Aorta (tissue), 5 donors: Measurements from ENCODE around the gene PDCD1. TPM values are rescaled to one million over a fixed set of nuclear protein-coding genes. Genes with fewer than 3 reads are reported as not detected.

Source experiments
- ATAC-seq: fragments of 200-7000 bp; cut with Tn5 transposase; one replicate; pipeline ENCODE4 v1.9.1; 2022; ENCODE audit warnings: moderate library complexity; ENCODE audit not compliant: low FRiP score
- DNase-seq, 2 donors: peaks; one replicate each; pipeline ENCODE4 v3.0.0-alpha.2; 2020
- H3K27ac ChIP-seq, 2 donors: one replicate each; pipeline ENCODE4 v1.5.1; 2013; ENCODE audit warnings: low read length in 2 of 2, mild to moderate bottlenecking in 2 of 2, moderate library complexity in 2 of 2, control low read depth in 1 of 2, inconsistent platforms in 1 of 2, low read depth in 1 of 2
- H3K27me3 ChIP-seq, 2 donors: one replicate each; pipeline ENCODE4 v1.6.1; 2013; ENCODE audit warnings: control low read depth in 1 of 2, low read length in 1 of 2, mild to moderate bottlenecking in 1 of 2, moderate library complexity in 1 of 2; ENCODE audit not compliant: insufficient read depth in 2 of 2, control insufficient read depth in 1 of 2
- H3K36me3 ChIP-seq, 2 donors: one replicate each; pipeline ENCODE4 v1.6.1; 2013; ENCODE audit warnings: control low read depth in 1 of 2, low read length in 1 of 2, mild to moderate bottlenecking in 1 of 2; ENCODE audit not compliant: insufficient read depth in 2 of 2, control insufficient read depth in 1 of 2
- H3K4me1 ChIP-seq, 2 donors: one replicate each; pipeline ENCODE4 v1.6.1; 2013; ENCODE audit warnings: low read length in 2 of 2, control low read depth in 1 of 2, mild to moderate bottlenecking in 1 of 2, moderate library complexity in 1 of 2; ENCODE audit not compliant: insufficient read depth in 2 of 2, control insufficient read depth in 1 of 2
- H3K4me3 ChIP-seq, 2 donors: one replicate each; pipeline ENCODE4 v1.5.1; 2013; ENCODE audit warnings: low read length in 2 of 2, control low read depth in 1 of 2, mild to moderate bottlenecking in 1 of 2
- H3K9me3 ChIP-seq: one replicate; pipeline ENCODE4 v1.6.1; 2013; ENCODE audit warnings: mild to moderate bottlenecking, low read length; ENCODE audit not compliant: control insufficient read depth
- WGBS, 2 donors: extraction: QIAGEN DNeasy Blood & Tissue Kit; methylation state at CpG; one replicate each; pipeline ENCODE4 v1.1.7; 2013; 5-methylcytosine and 5-hydroxymethylcytosine counted together
- intact Hi-C, 2 donors: fragments of 100-400 bp; cut with DNase I; formaldehyde crosslinking; loops; one replicate each; pipeline versions ENCODE4 v1.14.2 to v1.15.0; 2022
- polyA plus RNA-seq, 2 donors: library from polyadenylated mRNA; stranded (reverse); fragments of 200-250 nt; gene quantifications; one replicate each; pipeline ENCODE4 v1.2.3, GENCODE V29; 2013
- total RNA-seq, 2 donors: library from RNA; stranded (reverse); fragmentation: NEBNext Ultra II Directional; extraction: Animal tissue kit (Norgen Biotek cat#: 25700); gene quantifications; one replicate each; pipeline ENCODE4 v1.2.1, GENCODE V29; 2021
- donor health status: healthy with polysubstance abuse.
- donor health status: Bipolar disorder and iron deficiency.
- donor health status: DM: no; HTN: no; CAD: no.
- donor health status: DM: no; HTN: no; CAD: no.
- donor health status: DM: yes; HTN: yes; CAD: no.

The PDCD1 gene
- total and polyA plus RNA-seq, 4 donors: 0.39 to 0.75 TPM; not detected in 2

DNA sequence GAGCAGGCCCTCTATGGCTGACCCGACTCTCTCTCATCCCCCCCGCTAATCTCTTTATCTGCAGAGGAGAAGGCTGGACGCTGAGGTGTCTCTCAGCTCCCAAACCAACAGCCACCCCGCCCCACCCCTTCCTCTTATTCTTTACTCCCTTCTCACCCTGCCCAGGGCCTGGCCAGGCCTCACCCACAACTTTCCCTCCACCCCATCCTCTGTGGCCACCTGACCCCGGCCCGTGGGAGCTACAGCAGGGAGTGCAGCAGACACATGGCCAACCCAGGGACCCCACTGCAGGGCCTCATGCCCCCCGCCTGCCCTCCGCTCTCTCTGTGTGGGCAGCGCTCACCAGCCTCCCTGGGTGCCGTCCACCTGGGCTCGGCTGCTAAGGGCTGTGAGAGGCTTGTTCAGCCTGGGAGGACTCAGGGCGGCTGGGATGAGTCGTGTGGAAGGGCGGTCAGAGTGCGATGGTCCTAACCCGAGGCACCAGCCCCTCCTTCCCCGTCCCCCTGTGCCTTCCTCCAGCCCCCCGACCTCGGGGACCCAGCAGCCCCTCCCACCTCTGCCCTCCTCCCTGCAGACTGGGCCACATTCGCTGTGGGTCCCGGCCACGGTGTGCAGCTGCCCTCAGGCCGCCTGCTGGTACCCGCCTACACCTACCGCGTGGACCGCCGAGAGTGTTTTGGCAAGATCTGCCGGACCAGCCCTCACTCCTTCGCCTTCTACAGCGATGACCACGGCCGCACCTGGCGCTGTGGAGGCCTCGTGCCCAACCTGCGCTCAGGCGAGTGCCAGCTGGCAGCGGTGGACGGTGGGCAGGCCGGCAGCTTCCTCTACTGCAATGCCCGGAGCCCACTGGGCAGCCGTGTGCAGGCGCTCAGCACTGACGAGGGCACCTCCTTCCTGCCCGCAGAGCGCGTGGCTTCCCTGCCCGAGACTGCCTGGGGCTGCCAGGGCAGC is 42.9 kb downstream of the PDCD1 start:
- Histone ChIP-seq H3K4me3 (no peak overlapping the region), H3K36me3 (no peaks in the 10 kb centered on the region), H3K27me3 (no peaks in the 10 kb centered on the region), H3K4me1 (no peaks in the 10 kb centered on the region), H3K9me3 (no peaks in the 10 kb centered on the region), H3K27ac (no peak overlapping the region)
- ATAC-seq (no peak), DNase-seq (peak; percentile 40 to 77)
- WGBS, 2 donors: 82 to 84% methylated on average over 45 to 48 of the region's 48 CpGs
- intact Hi-C loops: no loop called here

DNA sequence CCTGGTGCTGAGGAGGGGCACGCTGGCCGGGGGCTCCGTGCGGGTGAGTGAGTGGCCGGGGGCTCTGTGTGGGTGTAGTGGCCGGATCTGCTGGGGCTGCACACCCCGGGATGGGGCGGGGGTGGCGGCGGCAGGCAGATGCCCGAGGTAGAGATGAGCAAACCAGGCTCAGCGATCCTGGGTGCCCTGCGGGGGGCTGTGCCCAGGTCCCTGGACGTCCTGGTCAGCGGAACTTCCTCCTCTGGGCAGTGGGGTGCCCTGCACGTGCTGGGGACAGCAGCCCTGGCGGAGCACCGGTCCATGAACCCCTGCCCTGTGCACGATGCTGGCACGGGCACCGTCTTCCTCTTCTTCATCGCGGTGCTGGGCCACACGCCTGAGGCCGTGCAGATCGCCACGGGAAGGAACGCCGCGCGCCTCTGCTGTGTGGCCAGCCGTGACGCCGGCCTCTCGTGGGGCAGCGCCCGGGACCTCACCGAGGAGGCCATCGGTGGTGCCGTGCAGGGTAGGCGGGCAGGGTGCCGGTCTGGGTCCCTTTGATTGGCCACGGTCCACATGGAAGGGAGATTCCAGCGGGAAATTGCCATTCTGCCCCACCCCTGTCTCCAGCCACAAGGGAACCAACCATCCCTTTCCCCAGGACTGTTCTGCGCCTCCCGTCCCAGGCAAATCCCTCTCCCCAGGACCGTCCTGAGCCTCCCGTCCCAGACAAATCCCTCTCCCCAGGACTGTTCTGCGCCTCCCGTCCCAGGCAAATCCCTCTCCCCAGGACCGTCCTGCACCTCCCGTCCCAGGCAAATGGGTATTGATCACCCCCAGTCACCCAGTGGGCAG is 43.8 kb downstream of the PDCD1 start:
- no peaks in the 10 kb centered on the region for H3K9me3 ChIP-seq
- intact Hi-C loops: no loop called here
- H3K27ac ChIP-seq: no peak overlapping the region
- DNase-seq (peak; percentile 33 to 76), ATAC-seq (peak; percentile 15)
- no peaks in the 10 kb centered on the region for H3K4me1 ChIP-seq
- WGBS, 2 donors: 84 to 85% methylated on average over 41 to 52 of the region's 52 CpGs
- no peaks in the 10 kb centered on the region for H3K27me3 ChIP-seq
- no peak overlapping the region for H3K4me3 ChIP-seq
- H3K36me3 ChIP-seq: no peaks in the 10 kb centered on the region

DNA sequence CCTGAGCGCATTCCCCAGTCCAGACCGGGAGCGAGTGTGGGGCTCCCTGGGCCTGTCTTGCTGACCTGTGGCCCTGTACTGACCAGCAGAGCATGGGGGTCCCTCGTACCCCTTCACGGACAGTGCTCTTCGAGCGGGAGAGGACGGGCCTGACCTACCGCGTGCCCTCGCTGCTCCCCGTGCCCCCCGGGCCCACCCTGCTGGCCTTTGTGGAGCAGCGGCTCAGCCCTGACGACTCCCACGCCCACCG is 44.4 kb downstream of the PDCD1 start:
- ATAC-seq: no peak
- Histone ChIP-seq H3K4me3 (no peak overlapping the region), H3K4me1 (no peaks in the 10 kb centered on the region), H3K27me3 (no peaks in the 10 kb centered on the region), H3K36me3 (no peaks in the 10 kb centered on the region), H3K9me3 (no peaks in the 10 kb centered on the region), H3K27ac (no peak overlapping the region)
- intact Hi-C loops: no loop called here
- 91% methylated on average over 15 to 17 of the region's 17 CpGs for WGBS, 2 donors
- DNase-seq: no peak

DNA sequence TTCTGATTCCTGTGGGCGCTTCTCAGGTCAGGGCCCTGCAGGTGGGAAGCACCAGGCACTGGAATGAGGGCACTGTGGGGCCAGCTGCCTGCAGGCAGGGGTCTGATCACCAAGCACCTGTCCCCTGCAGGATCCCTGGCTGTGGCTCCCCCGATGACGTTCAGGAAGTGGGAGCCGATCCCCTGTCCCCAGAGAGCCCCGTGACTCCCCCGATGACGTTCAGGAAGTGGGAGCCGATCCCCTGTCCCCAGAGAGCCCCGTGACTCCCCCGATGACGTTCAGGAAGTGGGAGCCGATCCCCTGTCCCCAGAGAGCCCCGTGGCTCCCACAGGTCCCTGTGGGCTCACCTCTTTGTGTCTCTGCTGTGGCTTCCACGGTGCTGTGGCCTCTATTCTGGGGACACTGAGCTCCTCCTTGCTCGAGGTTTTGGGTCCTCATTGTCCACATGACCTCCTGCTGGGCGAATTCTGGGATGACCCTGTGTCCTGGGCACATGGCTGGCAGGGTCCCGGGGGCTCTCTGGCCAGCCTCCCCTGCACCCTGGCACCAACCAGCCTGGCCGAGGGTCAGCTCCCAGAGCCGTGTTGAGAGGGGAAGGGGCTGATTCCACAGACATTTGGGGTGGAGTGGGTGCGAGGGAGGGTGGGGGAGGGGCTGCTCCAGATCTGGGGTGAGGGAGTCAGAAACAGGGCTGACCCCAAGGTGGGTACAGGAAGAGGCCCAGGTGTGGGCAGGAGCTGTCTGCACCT is 44.9 kb downstream of the PDCD1 start:
- ATAC-seq (no peak), DNase-seq (peak in 1 of 2 donors; percentile 69)
- Histone ChIP-seq H3K27me3 (no peaks in the 10 kb centered on the region), H3K36me3 (no peaks in the 10 kb centered on the region), H3K4me3 (no peak overlapping the region), H3K4me1 (no peaks in the 10 kb centered on the region), H3K27ac (no peak overlapping the region), H3K9me3 (no peaks in the 10 kb centered on the region)
- intact Hi-C loops: no loop called here
- WGBS, 2 donors: 63 to 69% methylated on average over 20 of the region's 20 CpGs

DNA sequence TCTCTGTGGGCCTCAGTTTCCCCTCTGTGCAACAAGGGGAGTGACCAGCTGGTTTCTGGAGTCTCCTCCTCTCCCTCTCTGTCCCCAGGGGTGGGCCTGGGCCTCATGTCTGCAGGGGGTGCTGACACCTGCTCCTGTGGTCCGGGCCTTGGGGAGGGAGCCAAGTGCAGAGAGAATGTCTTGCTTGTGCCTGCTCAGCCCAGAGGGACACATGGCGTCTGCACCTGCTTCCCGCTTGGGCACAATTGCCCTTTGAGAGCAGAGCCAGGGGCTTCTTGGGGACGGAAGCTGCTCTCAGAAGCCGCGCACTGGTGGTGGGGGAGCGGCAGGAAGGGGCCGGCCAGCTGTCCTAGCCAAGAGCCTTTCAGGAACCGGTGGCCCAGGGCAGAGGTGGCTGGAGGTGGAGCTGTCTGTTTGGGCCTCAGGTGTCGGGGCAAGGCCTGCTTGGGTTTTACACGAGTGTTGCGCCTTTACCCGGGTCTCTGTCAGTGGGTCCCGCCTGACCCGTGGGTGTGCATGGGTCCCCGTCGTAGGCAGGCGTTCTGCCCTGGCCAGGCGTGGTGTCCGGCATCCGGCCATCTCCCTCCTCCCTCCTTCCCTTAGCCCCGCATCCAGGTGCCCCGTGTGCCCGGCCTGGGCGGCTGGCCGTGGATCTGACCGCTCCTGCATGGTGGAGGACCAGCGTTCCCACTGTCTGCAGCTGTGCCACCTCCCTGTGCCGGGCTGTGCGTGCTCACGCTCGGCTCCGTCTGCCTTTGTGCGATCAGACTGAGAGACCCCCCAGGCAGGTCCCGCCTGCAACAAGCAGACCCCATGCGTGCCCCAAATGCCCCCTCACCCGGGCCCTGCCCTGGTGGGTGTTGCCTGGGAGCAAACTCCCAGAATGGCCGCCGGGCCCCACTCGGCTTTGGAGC is 45.7 kb downstream of the PDCD1 start:
- ATAC-seq: no peak
- DNase-seq: peak; percentile 39 to 74
- Histone ChIP-seq H3K9me3 (no peaks in the 10 kb centered on the region), H3K4me3 (no peak overlapping the region), H3K27me3 (no peaks in the 10 kb centered on the region), H3K27ac (no peak overlapping the region), H3K4me1 (no peaks in the 10 kb centered on the region), H3K36me3 (no peaks in the 10 kb centered on the region)
- intact Hi-C loops: no loop called here
- 88 to 91% methylated on average over 39 to 40 of the region's 40 CpGs for WGBS, 2 donors

DNA sequence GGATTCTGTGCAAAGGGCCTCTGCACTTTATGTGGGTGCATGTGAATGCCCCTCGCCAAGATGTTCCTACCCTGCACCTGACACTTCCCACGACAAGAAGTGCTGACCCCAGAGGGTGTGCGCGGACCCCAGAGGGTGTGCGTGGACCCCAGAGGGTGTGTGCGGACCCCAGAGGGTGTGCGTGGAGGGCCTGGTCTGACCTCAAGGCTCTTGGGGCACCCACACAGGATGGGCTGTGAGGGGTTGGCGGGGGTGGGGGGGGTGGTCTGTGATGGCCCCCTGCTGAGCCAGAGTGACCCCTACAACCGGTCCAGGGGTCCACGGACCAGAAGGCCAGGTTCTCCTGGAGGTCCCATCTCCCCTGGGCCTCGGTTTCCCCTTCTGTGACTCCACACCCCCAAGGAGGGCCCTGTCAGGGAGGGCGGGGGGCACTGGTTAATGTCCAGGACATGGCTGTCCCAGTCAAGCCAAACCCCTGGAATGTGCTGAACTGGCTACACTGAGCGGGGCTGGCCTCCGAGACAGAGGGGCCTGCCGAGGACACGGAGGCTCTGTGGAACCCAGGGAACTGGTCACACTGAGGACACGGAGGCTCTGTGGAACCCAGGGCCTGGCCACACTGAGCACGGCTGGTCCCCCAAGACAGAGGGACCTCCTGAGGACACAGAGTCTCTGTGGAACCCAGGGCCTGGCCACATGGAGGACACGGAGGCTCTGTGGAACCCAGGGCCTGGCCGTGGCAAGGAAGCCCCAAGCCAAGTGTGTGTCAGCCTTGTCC is 46.6 kb downstream of the PDCD1 start:
- Histone ChIP-seq H3K4me1 (no peaks in the 10 kb centered on the region), H3K9me3 (no peaks in the 10 kb centered on the region), H3K27me3 (no peaks in the 10 kb centered on the region), H3K27ac (no peak overlapping the region), H3K4me3 (no peak overlapping the region), H3K36me3 (no peaks in the 10 kb centered on the region)
- ATAC-seq: no peak
- 87 to 88% methylated on average over 20 of the region's 20 CpGs for WGBS, 2 donors
- DNase-seq: peak; percentile 36 to 73
- intact Hi-C loops: no loop called here

DNA sequence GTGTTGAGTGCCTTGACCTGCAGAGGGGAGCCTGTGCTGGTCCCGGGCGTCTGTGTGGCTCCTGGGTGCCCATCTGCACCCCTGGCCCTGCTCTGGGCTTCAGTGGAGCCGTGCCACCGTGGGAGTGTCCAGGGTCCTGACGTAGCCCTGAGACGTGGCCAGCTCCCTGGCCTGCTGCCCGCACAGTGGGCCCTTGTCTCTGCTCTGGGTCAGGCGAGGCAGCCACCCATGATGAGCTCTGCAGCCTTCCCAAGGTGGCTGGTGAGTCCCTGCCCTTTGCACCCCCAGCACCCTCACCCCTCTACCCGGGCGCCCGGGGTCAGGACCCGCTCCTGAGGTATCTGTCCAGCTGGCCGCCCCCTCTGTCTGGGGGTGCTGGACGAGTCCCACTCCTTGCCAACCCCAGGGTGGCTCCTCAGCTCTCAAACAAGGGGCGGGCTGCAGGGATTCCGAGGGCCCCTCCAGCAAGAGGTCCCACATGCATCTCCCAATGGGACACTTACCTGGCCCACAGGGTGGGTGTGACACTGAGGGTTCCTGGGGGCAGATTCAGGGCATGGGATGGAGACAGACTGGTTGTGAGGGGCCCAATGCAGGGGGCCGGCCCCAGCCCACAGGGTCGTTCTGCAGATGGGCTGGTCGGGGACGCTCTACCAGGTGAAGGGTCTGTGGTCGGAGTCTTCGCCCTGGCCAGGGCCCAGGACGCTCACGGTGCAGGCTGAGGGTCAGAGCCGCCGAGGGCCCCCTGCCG is 47.3 kb downstream of the PDCD1 start:
- intact Hi-C loops: no loop called here
- ATAC-seq (peak; percentile 36), DNase-seq (peak; percentile 46 to 77)
- no peaks in the 10 kb centered on the region for H3K9me3 ChIP-seq
- H3K27me3 ChIP-seq: no peaks in the 10 kb centered on the region
- no peaks in the 10 kb centered on the region for H3K36me3 ChIP-seq
- WGBS, 2 donors: 69 to 70% methylated on average over 25 to 27 of the region's 27 CpGs
- no peak overlapping the region for H3K4me3 ChIP-seq
- H3K27ac ChIP-seq: no peak overlapping the region
- no peaks in the 10 kb centered on the region for H3K4me1 ChIP-seq
